ENCODE results near the gene KIF21B. TPM values are rescaled to one million over a fixed set of nuclear protein-coding genes. Genes with fewer than 3 reads are reported as not detected.

KIF21B gene
- total and polyA plus RNA-seq, 4 donors: 1.3 to 7.4 (median 4.8) TPM

DNA sequence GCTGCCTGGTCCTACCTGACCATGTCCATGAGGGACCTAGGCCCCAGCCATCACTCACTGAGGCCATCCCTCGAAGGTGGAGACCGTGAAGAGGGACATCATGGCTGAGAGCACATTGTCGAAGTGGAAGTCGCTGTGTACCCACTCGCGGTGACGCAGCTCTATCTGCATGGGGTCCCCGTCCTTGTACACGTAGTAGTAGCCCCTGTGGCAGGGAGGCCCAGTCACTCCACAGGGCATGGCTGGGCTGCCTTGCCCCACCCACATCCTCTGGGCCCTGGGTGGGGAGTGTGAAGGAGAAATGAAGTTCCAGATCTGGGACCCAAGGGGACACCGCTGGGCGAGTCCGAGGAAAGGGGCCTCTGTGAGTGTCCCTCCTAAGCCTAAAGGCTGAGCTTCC is 38.4 kb upstream of the KIF21B start:
- Histone ChIP-seq H3K4me3 (no peak overlapping the region), H3K4me1 (ENCODE audit: control insufficient read depth in 5 of 5, insufficient read depth in 5 of 5, low read length in 5 of 5) (peaks cover 0 to 30% (median 6%) of the 10 kb centered on the region in 5 donors), H3K27ac (ENCODE audit: low read depth in 1 of 2, low read length in 1 of 2) (no peak overlapping the region), H3K9me3 (ENCODE audit: control insufficient read depth in 4 of 4, insufficient read depth in 3 of 4, low read length in 3 of 4) (peaks cover 0 to 2% (median 0%) of the 10 kb centered on the region in 4 donors), H3K36me3 (ENCODE audit: control insufficient read depth in 4 of 4, insufficient read depth in 4 of 4, low read length in 4 of 4) (no peaks in the 10 kb centered on the region), H3K27me3 (ENCODE audit: control insufficient read depth in 3 of 3, insufficient read depth in 3 of 3, low read length in 2 of 3) (no peaks in the 10 kb centered on the region), H3K9ac (ENCODE audit: insufficient read depth in 1 of 2, low read length in 2 of 2) (no peak overlapping the region)
- no peak for ATAC-seq (ENCODE audit: insufficient read depth, low FRiP score)
- TF ChIP-seq, protein P1, sequence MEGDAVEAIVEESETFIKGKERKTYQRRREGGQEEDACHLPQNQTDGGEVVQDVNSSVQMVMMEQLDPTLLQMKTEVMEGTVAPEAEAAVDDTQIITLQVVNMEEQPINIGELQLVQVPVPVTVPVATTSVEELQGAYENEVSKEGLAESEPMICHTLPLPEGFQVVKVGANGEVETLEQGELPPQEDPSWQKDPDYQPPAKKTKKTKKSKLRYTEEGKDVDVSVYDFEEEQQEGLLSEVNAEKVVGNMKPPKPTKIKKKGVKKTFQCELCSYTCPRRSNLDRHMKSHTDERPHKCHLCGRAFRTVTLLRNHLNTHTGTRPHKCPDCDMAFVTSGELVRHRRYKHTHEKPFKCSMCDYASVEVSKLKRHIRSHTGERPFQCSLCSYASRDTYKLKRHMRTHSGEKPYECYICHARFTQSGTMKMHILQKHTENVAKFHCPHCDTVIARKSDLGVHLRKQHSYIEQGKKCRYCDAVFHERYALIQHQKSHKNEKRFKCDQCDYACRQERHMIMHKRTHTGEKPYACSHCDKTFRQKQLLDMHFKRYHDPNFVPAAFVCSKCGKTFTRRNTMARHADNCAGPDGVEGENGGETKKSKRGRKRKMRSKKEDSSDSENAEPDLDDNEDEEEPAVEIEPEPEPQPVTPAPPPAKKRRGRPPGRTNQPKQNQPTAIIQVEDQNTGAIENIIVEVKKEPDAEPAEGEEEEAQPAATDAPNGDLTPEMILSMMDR (IDR thresholded peaks at IDR 0.05; ENCODE audit: control extremely low read depth, extremely low read depth): no peak
- no peak for DNase-seq
- WGBS, 2 donors: 96 to 97% methylated on average over 12 of the region's 12 CpGs

DNA sequence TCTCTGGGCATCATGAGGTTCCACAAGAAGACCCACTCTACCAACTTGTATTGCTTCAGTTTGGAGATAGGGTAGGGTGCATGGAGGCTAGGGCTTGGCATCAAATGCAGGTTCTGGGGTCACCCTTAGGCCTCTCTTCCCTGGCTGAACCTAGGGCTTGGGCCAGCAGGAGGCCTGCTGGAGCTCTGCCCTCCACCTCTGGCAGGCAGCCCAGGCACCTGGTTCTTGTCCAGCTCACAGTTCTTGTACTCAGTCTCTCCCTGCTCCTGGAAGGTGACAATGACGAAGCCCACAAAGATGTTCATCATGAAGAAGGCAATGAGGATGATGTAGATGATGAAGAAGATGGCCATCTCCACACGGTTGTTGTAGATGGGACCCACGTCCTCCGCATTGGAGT is 37.5 kb upstream of the KIF21B start:
- ATAC-seq (ENCODE audit: insufficient read depth, low FRiP score): no peak
- 88 to 94% methylated on average over 4 of the region's 4 CpGs for WGBS, 2 donors

DNA sequence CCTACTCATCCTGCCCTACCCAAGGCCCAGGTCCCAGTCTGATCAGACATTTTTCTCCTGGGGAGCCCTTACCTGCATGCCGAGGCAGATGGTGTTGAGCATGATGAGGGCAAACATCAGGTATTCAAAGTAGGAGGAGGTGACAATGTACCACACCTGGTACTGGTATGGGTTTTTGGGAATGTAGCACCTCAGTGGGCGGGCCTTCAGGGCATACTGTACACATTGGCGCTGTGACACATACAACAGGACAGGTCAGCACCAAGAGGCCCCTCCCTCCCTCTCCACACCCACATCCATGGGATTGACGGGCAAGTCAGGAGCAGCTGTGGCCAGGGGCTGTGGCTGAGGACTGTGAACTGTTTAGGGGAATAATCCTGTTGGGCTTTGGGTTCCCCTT is 37.1 kb upstream of the KIF21B start:
- no peaks in the 10 kb centered on the region for H3K36me3 ChIP-seq (ENCODE audit: control insufficient read depth in 4 of 4, insufficient read depth in 4 of 4, low read length in 4 of 4)

More for the DNA sequence above, 37.5 kb upstream of the KIF21B start:
- Histone ChIP-seq H3K9ac (ENCODE audit: insufficient read depth in 1 of 2, low read length in 2 of 2) (no peak overlapping the region), H3K4me1 (ENCODE audit: control insufficient read depth in 5 of 5, insufficient read depth in 5 of 5, low read length in 5 of 5) (peaks cover 0 to 38% (median 9%) of the 10 kb centered on the region in 5 donors), H3K4me3 (no peak overlapping the region), H3K27me3 (ENCODE audit: control insufficient read depth in 3 of 3, insufficient read depth in 3 of 3, low read length in 2 of 3) (no peaks in the 10 kb centered on the region), H3K36me3 (ENCODE audit: control insufficient read depth in 4 of 4, insufficient read depth in 4 of 4, low read length in 4 of 4) (no peaks in the 10 kb centered on the region), H3K27ac (ENCODE audit: low read depth in 1 of 2, low read length in 1 of 2) (no peak overlapping the region), H3K9me3 (ENCODE audit: control insufficient read depth in 4 of 4, insufficient read depth in 3 of 4, low read length in 3 of 4) (peaks cover 0 to 2% (median 0%) of the 10 kb centered on the region in 4 donors)
- no peak for DNase-seq
- TF ChIP-seq, protein P1 (IDR thresholded peaks at IDR 0.05; ENCODE audit: control extremely low read depth, extremely low read depth): no peak

More for the DNA sequence above, 37.1 kb upstream of the KIF21B start:
- ATAC-seq (ENCODE audit: insufficient read depth, low FRiP score) (no peak), DNase-seq (no peak)
- Histone ChIP-seq H3K9ac (ENCODE audit: insufficient read depth in 1 of 2, low read length in 2 of 2) (no peak overlapping the region), H3K4me1 (ENCODE audit: control insufficient read depth in 5 of 5, insufficient read depth in 5 of 5, low read length in 5 of 5) (peaks cover 0 to 43% (median 13%) of the 10 kb centered on the region in 5 donors), H3K4me3 (no peak overlapping the region), H3K27me3 (ENCODE audit: control insufficient read depth in 3 of 3, insufficient read depth in 3 of 3, low read length in 2 of 3) (no peaks in the 10 kb centered on the region), H3K27ac (ENCODE audit: low read depth in 1 of 2, low read length in 1 of 2) (no peak overlapping the region), H3K9me3 (ENCODE audit: control insufficient read depth in 4 of 4, insufficient read depth in 3 of 4, low read length in 3 of 4) (peaks cover 0 to 2% (median 0%) of the 10 kb centered on the region in 4 donors)
- TF ChIP-seq, protein P1 (IDR thresholded peaks at IDR 0.05; ENCODE audit: control extremely low read depth, extremely low read depth): no peak
- WGBS, 2 donors: 91 to 100% methylated on average over 4 of the region's 4 CpGs
